Fibroblast of lung (primary cell): Measurements from ENCODE around the gene CAVIN3. TPM values are rescaled to one million over a fixed set of nuclear protein-coding genes. Genes with fewer than 3 reads are reported as not detected.
A peak's percentile ranks its signal among the peaks of the same experiment; 100 is the strongest.

Experiments used
- DNase-seq, 2 donors: peaks; one replicate each; pipeline versions ENCODE4 v3.0.0 to v3.0.0-alpha.2; 2010; ENCODE audit warnings: low read depth in 2 of 2
- H2AFZ ChIP-seq: 2 replicates; pipeline ENCODE4 v1.5.1; 2012; ENCODE audit warnings: low read length, control low read depth, inconsistent platforms
- H3K27ac ChIP-seq: 2 replicates; pipeline ENCODE4 v1.5.1; 2011; ENCODE audit warnings: low read length, control low read depth; ENCODE audit not compliant: insufficient read depth
- H3K27me3 ChIP-seq: 2 replicates; pipeline ENCODE4 v1.5.1; 2011; ENCODE audit warnings: mild to moderate bottlenecking, low read length; ENCODE audit not compliant: control insufficient read depth, insufficient read depth
- H3K36me3 ChIP-seq: 2 replicates; pipeline ENCODE4 v1.5.1; 2011; ENCODE audit warnings: low read length; ENCODE audit not compliant: control insufficient read depth, insufficient read depth
- H3K4me1 ChIP-seq: 2 replicates; pipeline ENCODE4 v1.5.1; 2011; ENCODE audit warnings: low read length; ENCODE audit not compliant: control insufficient read depth, insufficient read depth; ENCODE audit errors: extremely low read depth
- H3K4me2 ChIP-seq: 2 replicates; pipeline ENCODE4 v1.5.1; 2011; ENCODE audit warnings: low read length, control low read depth; ENCODE audit not compliant: insufficient read depth; ENCODE audit errors: extremely low read depth
- H3K4me3 ChIP-seq, 4 experiments: fragments of 200-600 bp in 1 of 4; sonication (generic) in 1 of 4; replicated peaks in 1 of 4; 2 replicates each; pipeline ENCODE4 v1.5.1; 2011 to 2016; ENCODE audit warnings: low read length in 4 of 4, low read depth in 3 of 4, mild to moderate bottlenecking in 3 of 4, control low read depth in 2 of 4, inconsistent platforms in 1 of 4, mixed read lengths in 1 of 4; ENCODE audit not compliant: insufficient read depth in 1 of 4; ENCODE audit errors: control extremely low read depth in 1 of 4
- H3K79me2 ChIP-seq: 2 replicates; pipeline ENCODE4 v1.5.1; 2012; ENCODE audit warnings: mild to moderate bottlenecking, low read length, inconsistent platforms; ENCODE audit not compliant: control insufficient read depth, insufficient read depth
- H3K9ac ChIP-seq: 2 replicates; pipeline ENCODE4 v1.5.1; 2011; ENCODE audit warnings: mild to moderate bottlenecking, low read length, control low read depth; ENCODE audit not compliant: insufficient read depth
- H3K9me3 ChIP-seq: 2 replicates; pipeline ENCODE4 v1.5.1; 2012; ENCODE audit warnings: low read depth, low read length; ENCODE audit not compliant: control insufficient read depth, insufficient read depth
- H4K20me1 ChIP-seq: 2 replicates; pipeline ENCODE4 v1.5.1; 2011; ENCODE audit warnings: low read length; ENCODE audit not compliant: control insufficient read depth, insufficient read depth; ENCODE audit errors: extremely low read depth
- EZH2 ChIP-seq: IDR thresholded peaks from 2 replicates; pipeline ENCODE4 v1.5.1; 2012; ENCODE audit warnings: low read length, control low read depth, mild to moderate bottlenecking; ENCODE audit errors: missing control alignments
- polyA minus RNA-seq: library from RNA; depleted of rRNA, polyadenylated mRNA; stranded (reverse); fragments of >200 nt; gene quantifications from 2 replicates; pipeline ENCODE4 v1.2.3, GENCODE V29; 2011; ENCODE audit warnings: low replicate concordance
- polyA plus RNA-seq, 2 donors: library from polyadenylated mRNA; depleted of rRNA in 1 of 2; stranded (reverse) in 1 of 2; unstranded in 1 of 2; fragments of >200 nt; gene quantifications; 2 replicates each; pipeline ENCODE4 v1.2.1, GENCODE V29; 2011 to 2012; ENCODE audit warnings: missing spikeins in 1 of 2
- total RNA-seq: library from RNA; depleted of rRNA; stranded (reverse); fragments of >200 nt; gene quantifications from 2 replicates; pipeline ENCODE4 v1.2.1, GENCODE V29; 2014
- TF ChIP-seq, protein P1 (sequence below), 2 donors: IDR thresholded peaks in 1 of 2; conservative IDR thresholded peaks in 1 of 2; 1 replicate in 1 of 2; 2 replicates in 1 of 2; pipeline ENCODE4 v1.5.1; 2011 to 2012; ENCODE audit warnings: low read length in 2 of 2, control low read depth in 1 of 2, inconsistent platforms in 1 of 2, low read depth in 1 of 2, mild to moderate bottlenecking in 1 of 2

The CAVIN3 gene, protein sequence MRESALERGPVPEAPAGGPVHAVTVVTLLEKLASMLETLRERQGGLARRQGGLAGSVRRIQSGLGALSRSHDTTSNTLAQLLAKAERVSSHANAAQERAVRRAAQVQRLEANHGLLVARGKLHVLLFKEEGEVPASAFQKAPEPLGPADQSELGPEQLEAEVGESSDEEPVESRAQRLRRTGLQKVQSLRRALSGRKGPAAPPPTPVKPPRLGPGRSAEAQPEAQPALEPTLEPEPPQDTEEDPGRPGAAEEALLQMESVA
- 87.9 and 92.5 TPM in 2 replicates for total RNA-seq
- polyA plus RNA-seq = 50.9 and 81.0 TPM in 2 replicates
- 148 and 266 TPM in 2 replicates for polyA plus RNA-seq (2012)
- 20.1 and 23.3 TPM in 2 replicates for polyA minus RNA-seq

DNA sequence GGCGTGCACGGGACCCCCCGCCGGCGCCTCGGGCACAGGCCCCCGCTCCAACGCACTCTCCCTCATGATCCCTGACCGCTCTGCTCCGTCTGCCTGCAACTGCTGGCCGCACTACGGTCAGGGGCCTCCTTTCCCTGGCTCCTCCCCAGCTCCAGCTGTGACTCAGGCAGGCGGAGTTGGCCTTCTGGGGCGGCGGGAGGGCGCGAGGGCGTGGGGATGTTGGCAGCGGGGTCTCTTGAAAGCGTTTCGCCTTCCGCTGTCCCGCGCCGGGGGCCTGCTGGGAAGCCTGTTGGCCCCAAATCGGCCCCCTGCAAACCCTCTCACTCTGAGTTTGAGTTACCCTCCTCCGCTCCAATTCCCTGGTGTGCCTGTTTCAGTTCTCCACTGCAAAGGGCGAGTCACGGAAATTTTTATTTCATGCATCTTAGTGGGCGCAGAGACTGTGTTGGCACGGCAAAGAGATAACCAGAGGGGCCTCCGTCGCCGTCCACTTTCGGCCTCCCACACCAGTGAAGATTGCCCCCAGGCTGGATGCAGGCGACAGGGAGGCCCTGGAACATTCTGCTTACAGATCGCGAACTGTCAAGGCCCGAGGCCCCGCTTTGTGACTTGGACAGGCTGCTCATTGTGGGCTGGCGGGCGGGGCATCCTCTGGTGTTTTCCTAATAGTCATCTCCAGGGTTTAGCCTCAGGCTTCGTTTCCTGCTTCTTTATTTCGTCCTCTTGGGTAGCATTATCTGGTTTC is at the start of gene CAVIN3:
Gene CAVIN3 (minus strand): TSS at position 91 of the 745 bp plus-strand sequence. CDS start 25 bp downstream, at position 66.
- H4K20me1 ChIP-seq = no peaks in the 10 kb centered on the region
- peak; percentile 86 to 93 for DNase-seq
- H2AFZ ChIP-seq = no peak within 1 kb of the TSS

DNA sequence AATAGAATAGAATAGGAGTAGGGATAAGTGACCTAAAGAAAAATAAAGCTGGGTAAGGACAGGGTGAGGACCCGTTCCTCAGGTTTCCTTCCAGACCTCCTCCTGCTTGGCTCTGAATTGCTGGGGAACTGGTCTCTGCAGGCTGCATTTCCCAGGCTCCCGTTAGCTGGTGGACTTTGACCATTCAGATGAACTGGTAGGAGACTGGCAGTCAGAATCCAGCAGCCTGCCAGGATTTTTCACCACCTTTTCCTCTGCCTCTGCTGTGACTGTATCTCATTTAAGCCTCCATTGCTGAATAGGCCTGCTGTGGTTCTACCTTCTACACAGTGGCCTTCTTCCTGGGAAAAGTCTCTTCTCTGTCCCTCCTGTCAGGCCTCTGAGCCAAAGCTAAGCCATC is 45.4 kb upstream of the CAVIN3 start:
- Histone ChIP-seq H2AFZ (no peak overlapping the region), H4K20me1 (no peaks in the 10 kb centered on the region), H3K36me3 (no peaks in the 10 kb centered on the region), H3K79me2 (no peaks in the 10 kb centered on the region), H3K4me1 (no peaks in the 10 kb centered on the region), H3K4me2 (no peak overlapping the region), H3K27ac (no peak overlapping the region), H3K27me3 (no peaks in the 10 kb centered on the region), H3K9ac (no peak overlapping the region), H3K9me3 (no peaks in the 10 kb centered on the region), H3K4me3 (no peak overlapping the region)
- DNase-seq = no peak
- TF ChIP-seq, protein P1, sequence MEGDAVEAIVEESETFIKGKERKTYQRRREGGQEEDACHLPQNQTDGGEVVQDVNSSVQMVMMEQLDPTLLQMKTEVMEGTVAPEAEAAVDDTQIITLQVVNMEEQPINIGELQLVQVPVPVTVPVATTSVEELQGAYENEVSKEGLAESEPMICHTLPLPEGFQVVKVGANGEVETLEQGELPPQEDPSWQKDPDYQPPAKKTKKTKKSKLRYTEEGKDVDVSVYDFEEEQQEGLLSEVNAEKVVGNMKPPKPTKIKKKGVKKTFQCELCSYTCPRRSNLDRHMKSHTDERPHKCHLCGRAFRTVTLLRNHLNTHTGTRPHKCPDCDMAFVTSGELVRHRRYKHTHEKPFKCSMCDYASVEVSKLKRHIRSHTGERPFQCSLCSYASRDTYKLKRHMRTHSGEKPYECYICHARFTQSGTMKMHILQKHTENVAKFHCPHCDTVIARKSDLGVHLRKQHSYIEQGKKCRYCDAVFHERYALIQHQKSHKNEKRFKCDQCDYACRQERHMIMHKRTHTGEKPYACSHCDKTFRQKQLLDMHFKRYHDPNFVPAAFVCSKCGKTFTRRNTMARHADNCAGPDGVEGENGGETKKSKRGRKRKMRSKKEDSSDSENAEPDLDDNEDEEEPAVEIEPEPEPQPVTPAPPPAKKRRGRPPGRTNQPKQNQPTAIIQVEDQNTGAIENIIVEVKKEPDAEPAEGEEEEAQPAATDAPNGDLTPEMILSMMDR (conservative IDR thresholded peaks at IDR 0.05 in 1 of 2, IDR thresholded peaks at IDR 0.05 in 1 of 2; ENCODE audit: low read depth in 1 of 2, low read length in 2 of 2) = no peak
- TF ChIP-seq EZH2 = no peak

More for the DNA sequence above, at the start of gene CAVIN3:
- Histone ChIP-seq H3K4me2 (peak within 1 kb of the TSS; percentile 94), H3K27me3 (no peaks in the 10 kb centered on the region), H3K4me3 (peak within 1 kb of the TSS; percentile 63 to 96 (median 78)), H3K9me3 (no peaks in the 10 kb centered on the region), H3K79me2 (peaks cover 18% of the 10 kb centered on the region), H3K36me3 (no peaks in the 10 kb centered on the region), H3K27ac (peak within 1 kb of the TSS; percentile 97), H3K9ac (peak within 1 kb of the TSS; percentile 94), H3K4me1 (peaks cover 18% of the 10 kb centered on the region)
- no peak for TF ChIP-seq EZH2
- TF ChIP-seq, protein P1 (conservative IDR thresholded peaks at IDR 0.05 in 1 of 2, IDR thresholded peaks at IDR 0.05 in 1 of 2; ENCODE audit: low read depth in 1 of 2, low read length in 2 of 2) = no peak
